Small intestine (tissue), 7 donors: ENCODE data around the gene LRIT2. TPM values are rescaled to one million over a fixed set of nuclear protein-coding genes. Genes with fewer than 3 reads are reported as not detected.
"Not testable (repeated sequence)": the region's sequence is repeated elsewhere in the genome, so short reads cannot be mapped to it uniquely, and the experiment has no call there.

ENCODE experiments used
- DNase-seq, 2 donors: peaks; one replicate each; pipeline versions ENCODE4 v3.0.0 to v3.0.0-alpha.2; 2013
- FAIRE-seq: peaks from 2 replicates; lab custom pipeline; 2012; peaks lifted over from hg19 to GRCh38; lab: Jason Lieb, UNC
- H3K27ac ChIP-seq, 3 donors: one replicate each; pipeline ENCODE4 v1.5.1; 2013; ENCODE audit warnings: low read length in 2 of 3, mild to moderate bottlenecking in 2 of 3, control low read depth in 1 of 3, inconsistent platforms in 1 of 3, low read depth in 1 of 3, moderate library complexity in 1 of 3
- H3K27me3 ChIP-seq, 3 donors: one replicate each; pipeline ENCODE4 v1.6.1; 2013; ENCODE audit warnings: low read length in 3 of 3, inconsistent platforms in 1 of 3; ENCODE audit not compliant: control insufficient read depth in 3 of 3, insufficient read depth in 3 of 3
- H3K36me3 ChIP-seq, 3 donors: one replicate each; pipeline ENCODE4 v1.6.1; 2013; ENCODE audit warnings: low read length in 3 of 3, inconsistent platforms in 1 of 3, low read depth in 1 of 3, mild to moderate bottlenecking in 1 of 3, moderate library complexity in 1 of 3; ENCODE audit not compliant: control insufficient read depth in 3 of 3, insufficient read depth in 2 of 3
- H3K4me1 ChIP-seq, 3 donors: one replicate each; pipeline ENCODE4 v1.6.1; 2013; ENCODE audit warnings: low read length in 2 of 3, inconsistent platforms in 1 of 3, low read depth in 1 of 3, mild to moderate bottlenecking in 1 of 3, moderate library complexity in 1 of 3; ENCODE audit not compliant: control insufficient read depth in 3 of 3, insufficient read depth in 2 of 3
- H3K4me3 ChIP-seq, 3 donors: one replicate each; pipeline ENCODE4 v1.5.1; 2013; ENCODE audit warnings: low read length in 3 of 3, control low read depth in 1 of 3, inconsistent platforms in 1 of 3, low read depth in 1 of 3, mild to moderate bottlenecking in 1 of 3, moderate library complexity in 1 of 3
- H3K9me3 ChIP-seq, 2 donors: one replicate each; pipeline ENCODE4 v1.6.1; 2013; ENCODE audit warnings: low read depth in 1 of 2, low read length in 1 of 2; ENCODE audit not compliant: control insufficient read depth in 2 of 2, insufficient read depth in 1 of 2
- WGBS, 3 donors: extraction: QIAGEN DNeasy Blood & Tissue Kit; methylation state at CpG; one replicate each; pipeline ENCODE4 v1.1.7; 2013; 5-methylcytosine and 5-hydroxymethylcytosine counted together
- polyA plus RNA-seq, 4 donors: library from polyadenylated mRNA; stranded (reverse) in 3 of 4; unstranded in 1 of 4; fragments of 200-250 nt in 3 of 4; fragments of 120-200 nt in 1 of 4; gene quantifications; one replicate each; pipeline versions ENCODE4 v1.2.1 to v1.2.3, GENCODE V29; 2013
- donor health status: healthy with polysubstance abuse.
- donor health status: control.
- donor health status: control.
- donor health status: Bipolar disorder and iron deficiency.
- donor health status: healthy.

The LRIT2 gene
- polyA plus RNA-seq, 4 donors: 0.25 TPM; not detected in 3

DNA sequence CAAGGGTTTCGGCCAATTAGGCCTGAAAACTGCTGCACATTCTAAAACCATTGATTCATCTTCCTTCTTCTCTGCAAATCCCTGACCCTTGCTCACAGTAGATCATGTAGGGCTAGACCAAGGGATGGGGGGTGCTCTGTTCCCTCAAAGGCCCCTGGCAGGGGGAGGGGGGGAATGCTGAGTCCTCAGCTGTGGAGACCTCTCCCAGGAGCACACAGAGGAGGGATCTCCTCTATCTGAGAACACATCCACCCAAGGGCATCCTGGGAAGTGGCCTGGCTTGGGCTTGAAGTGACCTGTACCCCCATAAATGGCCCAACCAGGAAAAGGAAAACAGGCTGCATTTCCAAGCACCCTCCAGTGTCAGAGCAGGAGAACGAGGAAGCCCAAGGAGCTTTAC is 32.0 kb downstream of the LRIT2 start:
- no peak overlapping the region for H3K4me3 ChIP-seq
- H3K4me1 ChIP-seq: peaks cover 0 to 9% (median 0%) of the 10 kb centered on the region in 3 donors
- no peak overlapping the region for H3K27ac ChIP-seq
- peaks cover 11 to 55% (median 18%) of the 10 kb centered on the region in 3 donors for H3K27me3 ChIP-seq
- 83 to 93% (median 89%) methylated on average over 2 of the region's 2 CpGs for WGBS, 3 donors
- no peak for FAIRE-seq
- no peaks in the 10 kb centered on the region for H3K9me3 ChIP-seq
- H3K36me3 ChIP-seq: no peaks in the 10 kb centered on the region
- no peak for DNase-seq

DNA sequence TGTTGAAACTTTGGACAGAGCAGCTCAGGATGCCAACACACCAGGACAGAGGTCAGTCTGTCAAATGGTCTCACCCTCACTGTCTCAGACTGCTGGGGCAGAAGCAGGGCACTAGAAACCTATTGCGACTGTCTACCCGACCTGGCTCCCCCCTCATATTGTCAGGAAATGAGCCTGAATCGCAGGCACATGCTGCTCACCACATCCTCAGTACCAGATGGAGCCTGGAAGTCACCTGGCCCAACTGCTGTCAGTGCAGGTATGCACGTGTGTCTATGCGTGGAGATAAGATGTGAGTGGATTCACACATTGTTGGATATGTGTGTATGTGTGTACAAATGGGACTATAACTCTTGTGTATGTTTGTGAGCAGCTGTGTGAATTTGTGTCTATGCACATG is 34.2 kb downstream of the LRIT2 start:
- no peak for FAIRE-seq
- 44 to 64% (median 58%) methylated on average over 5 of the region's 5 CpGs for WGBS, 3 donors
- Histone ChIP-seq H3K4me3 (no peak overlapping the region), H3K4me1 (peaks cover 0 to 9% (median 0%) of the 10 kb centered on the region in 3 donors), H3K9me3 (no peaks in the 10 kb centered on the region), H3K27ac (no peak overlapping the region), H3K36me3 (no peaks in the 10 kb centered on the region), H3K27me3 (peaks cover 11 to 43% (median 13%) of the 10 kb centered on the region in 3 donors)
- DNase-seq: no peak

DNA sequence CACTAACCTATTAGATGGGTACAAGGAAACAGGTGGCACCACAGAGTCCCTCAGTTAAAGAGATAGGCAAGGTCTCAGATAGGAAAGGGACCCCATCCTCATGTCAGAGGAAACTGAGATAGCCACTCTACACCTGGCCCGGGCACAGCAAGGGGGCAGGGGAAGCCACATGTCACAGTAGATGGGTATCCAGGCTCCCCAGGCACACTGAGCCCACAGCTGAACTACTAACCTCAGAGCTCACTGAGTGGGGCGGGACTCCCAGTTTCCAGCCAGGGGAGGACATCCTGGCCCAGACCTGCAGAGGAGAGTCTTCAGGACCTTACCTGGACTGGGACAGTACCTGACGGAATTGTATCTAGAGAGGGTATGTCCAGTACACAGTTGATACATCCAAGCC is 34.7 kb downstream of the LRIT2 start:
- Histone ChIP-seq H3K9me3 (no peaks in the 10 kb centered on the region), H3K27me3 (peaks cover 11 to 38% (median 11%) of the 10 kb centered on the region in 3 donors), H3K27ac (no peak overlapping the region), H3K36me3 (no peaks in the 10 kb centered on the region), H3K4me3 (no peak overlapping the region), H3K4me1 (peaks cover 0 to 9% (median 0%) of the 10 kb centered on the region in 3 donors)
- FAIRE-seq (no peak), DNase-seq (no peak)
- WGBS, 3 donors: 81 to 89% (median 81%) methylated on average over 3 of the region's 3 CpGs

DNA sequence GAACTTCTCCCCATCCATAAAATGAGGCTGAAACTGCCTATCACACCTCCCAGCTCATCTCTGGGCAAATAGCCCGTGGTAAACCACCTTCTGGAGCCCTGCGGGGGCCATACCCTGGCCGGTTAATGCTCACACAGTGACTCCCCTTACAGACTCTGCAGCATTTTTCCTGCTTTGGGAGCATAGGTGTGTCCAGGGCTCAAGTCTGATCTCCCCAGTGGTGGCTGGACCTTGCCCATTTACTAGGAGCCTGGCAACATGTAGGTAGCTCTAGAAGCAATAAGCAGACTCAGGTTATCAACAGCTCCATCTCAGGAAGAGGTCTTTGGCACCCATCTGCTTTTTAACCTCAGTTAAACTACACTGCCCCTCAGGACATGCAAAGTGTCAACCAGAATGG is 36.5 kb downstream of the LRIT2 start:
- DNase-seq (peak in 1 of 2 donors; percentile 30), FAIRE-seq (no peak)
- Histone ChIP-seq H3K4me1 (no peaks in the 10 kb centered on the region), H3K27me3 (peaks cover under 1 to 22% (median 3%) of the 10 kb centered on the region in 3 donors), H3K27ac (no peak overlapping the region), H3K36me3 (no peaks in the 10 kb centered on the region), H3K4me3 (no peak overlapping the region), H3K9me3 (no peaks in the 10 kb centered on the region)
- 60 to 77% (median 67%) methylated on average over 3 of the region's 3 CpGs for WGBS, 3 donors

DNA sequence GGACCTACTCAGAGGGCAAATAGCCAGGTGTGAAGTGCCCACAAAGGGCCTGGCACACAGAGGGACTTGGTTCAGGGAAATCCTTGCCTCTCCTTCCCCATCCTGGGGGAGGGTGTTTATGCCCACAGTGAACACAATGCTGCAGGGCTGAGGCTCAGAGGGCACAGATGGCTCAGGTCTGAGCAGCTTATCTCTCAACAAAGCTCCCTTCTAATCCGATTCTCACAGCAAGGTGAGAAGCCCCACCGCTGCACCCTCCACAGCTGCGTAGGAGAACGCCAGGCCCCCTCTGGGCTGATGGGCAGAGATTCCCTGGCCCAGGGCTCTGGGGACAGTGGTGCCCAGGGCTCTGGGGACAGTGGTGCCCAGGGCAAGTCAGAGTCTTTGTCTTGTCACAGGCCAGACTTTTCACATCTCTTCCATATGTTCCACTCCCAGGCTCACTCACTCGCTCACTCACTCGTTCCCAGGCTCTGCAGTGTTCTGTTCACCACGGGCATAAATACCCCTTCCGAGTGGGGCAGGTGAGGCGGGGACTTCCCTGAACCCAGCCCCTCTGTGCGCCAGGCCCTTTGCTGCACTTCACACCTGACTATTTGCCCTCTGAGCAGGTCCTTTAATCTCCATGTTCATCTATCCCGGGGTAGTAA is 39.7 kb downstream of the LRIT2 start:
- no peak overlapping the region for H3K27ac ChIP-seq
- DNase-seq: no peak
- no peak for FAIRE-seq
- no peak overlapping the region for H3K4me3 ChIP-seq
- H3K9me3 ChIP-seq: no peaks in the 10 kb centered on the region
- 62 to 70% (median 69%) methylated on average over 11 of the region's 11 CpGs for WGBS, 3 donors
- H3K4me1 ChIP-seq: no peaks in the 10 kb centered on the region
- H3K36me3 ChIP-seq: no peaks in the 10 kb centered on the region
- peaks cover 0 to 5% (median 0%) of the 10 kb centered on the region in 3 donors for H3K27me3 ChIP-seq

DNA sequence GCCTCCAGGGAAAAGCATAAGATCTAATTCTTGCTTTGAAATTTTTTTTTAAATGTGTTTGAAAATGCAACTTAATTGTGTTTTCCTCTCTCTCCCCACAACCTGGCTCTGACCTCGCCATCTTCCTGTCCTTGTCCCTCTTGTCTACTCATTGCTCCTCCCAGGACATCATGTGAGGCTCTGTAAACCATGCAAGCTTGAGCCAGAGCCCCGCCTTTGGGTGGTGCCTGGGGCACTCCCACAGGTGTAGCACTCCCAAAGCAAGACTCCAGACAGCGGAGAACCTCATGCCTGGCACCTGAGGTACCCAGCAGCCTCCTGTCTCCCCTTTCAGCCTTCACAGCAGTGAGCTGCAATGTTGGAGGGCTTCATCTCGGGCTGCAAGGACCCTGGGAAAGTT is 40.8 kb downstream of the LRIT2 start:
- DNase-seq (peak in 1 of 2 donors; percentile 32), FAIRE-seq (no peak)
- Histone ChIP-seq H3K9me3 (no peaks in the 10 kb centered on the region), H3K4me1 (no peaks in the 10 kb centered on the region), H3K27me3 (peaks cover 0 to 5% (median 0%) of the 10 kb centered on the region in 3 donors), H3K36me3 (no peaks in the 10 kb centered on the region), H3K4me3 (no peak overlapping the region), H3K27ac (no peak overlapping the region)
- 31 to 50% (median 45%) methylated on average over 4 of the region's 4 CpGs for WGBS, 3 donors

DNA sequence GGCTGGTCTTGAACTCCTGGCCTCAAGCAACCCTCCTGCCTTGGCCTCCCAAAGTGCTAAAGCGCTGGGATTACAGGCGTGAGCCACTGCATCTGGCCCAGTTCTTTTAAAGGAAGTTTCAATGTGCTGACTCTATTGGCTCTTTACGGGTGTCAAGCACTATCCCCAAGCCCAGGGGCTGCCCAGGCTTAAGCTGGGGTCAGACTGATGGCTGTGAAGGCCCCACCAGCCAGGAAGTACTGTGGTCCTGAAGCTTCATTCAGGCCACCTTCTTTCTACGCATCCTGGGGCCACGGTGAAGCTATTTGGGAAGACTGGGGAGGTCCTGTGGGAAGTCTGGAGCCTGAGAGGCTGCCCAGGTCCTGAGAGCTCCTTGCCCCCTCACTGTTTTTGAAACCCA is 43.7 kb downstream of the LRIT2 start:
- Histone ChIP-seq H3K36me3 (no peaks in the 10 kb centered on the region), H3K27me3 (no peaks in the 10 kb centered on the region), H3K4me3 (no peak overlapping the region), H3K27ac (no peak overlapping the region), H3K9me3 (no peaks in the 10 kb centered on the region), H3K4me1 (no peaks in the 10 kb centered on the region)
- FAIRE-seq: no peak
- 83 to 94% (median 86%) methylated on average over 5 of the region's 5 CpGs for WGBS, 3 donors
- no peak for DNase-seq

DNA sequence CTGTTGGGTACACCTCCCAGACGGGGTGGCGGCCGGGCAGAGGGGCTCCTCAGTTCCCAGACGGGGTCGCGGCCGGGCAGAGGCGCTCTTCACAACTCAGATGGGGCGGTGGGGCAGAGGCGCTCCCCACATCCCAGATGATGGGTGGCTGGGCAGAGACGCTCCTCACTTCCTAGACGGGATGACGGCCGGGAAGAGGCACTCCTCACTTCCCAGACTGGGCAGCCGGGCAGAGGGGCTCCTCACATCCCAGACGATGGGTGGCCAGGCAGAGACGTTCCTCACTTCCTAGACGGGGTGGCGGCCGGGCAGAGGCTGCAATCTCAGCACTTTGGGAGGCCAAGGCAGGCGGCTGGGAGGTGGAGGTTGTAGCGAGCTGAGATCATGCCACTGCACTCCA is 45.0 kb downstream of the LRIT2 start:
- H3K9me3 ChIP-seq, H3K27ac ChIP-seq, DNase-seq, H3K27me3 ChIP-seq, FAIRE-seq, H3K36me3 ChIP-seq, H3K4me3 ChIP-seq, H3K4me1 ChIP-seq: not testable (repeated sequence)
- WGBS, 3 donors: 89 to 92% (median 90%) methylated on average over 15 to 20 of the region's 22 CpGs
